GM21723 (cell line): ENCODE data around the gene YPEL4.
"Not testable (repeated sequence)": the region's sequence is repeated elsewhere in the genome, so short reads cannot be mapped to it uniquely, and the experiment has no call there.

Source experiments
- ATAC-seq: cut with Tn5 transposase; IDR thresholded peaks from one replicate; pipeline ENCODE4 v1.9.1; 2021; ENCODE audit warnings: mild to moderate bottlenecking, moderate library complexity; ENCODE audit not compliant: unreplicated experiment

The YPEL4 gene, protein sequence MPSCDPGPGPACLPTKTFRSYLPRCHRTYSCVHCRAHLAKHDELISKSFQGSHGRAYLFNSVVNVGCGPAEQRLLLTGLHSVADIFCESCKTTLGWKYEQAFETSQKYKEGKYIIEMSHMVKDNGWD

DNA sequence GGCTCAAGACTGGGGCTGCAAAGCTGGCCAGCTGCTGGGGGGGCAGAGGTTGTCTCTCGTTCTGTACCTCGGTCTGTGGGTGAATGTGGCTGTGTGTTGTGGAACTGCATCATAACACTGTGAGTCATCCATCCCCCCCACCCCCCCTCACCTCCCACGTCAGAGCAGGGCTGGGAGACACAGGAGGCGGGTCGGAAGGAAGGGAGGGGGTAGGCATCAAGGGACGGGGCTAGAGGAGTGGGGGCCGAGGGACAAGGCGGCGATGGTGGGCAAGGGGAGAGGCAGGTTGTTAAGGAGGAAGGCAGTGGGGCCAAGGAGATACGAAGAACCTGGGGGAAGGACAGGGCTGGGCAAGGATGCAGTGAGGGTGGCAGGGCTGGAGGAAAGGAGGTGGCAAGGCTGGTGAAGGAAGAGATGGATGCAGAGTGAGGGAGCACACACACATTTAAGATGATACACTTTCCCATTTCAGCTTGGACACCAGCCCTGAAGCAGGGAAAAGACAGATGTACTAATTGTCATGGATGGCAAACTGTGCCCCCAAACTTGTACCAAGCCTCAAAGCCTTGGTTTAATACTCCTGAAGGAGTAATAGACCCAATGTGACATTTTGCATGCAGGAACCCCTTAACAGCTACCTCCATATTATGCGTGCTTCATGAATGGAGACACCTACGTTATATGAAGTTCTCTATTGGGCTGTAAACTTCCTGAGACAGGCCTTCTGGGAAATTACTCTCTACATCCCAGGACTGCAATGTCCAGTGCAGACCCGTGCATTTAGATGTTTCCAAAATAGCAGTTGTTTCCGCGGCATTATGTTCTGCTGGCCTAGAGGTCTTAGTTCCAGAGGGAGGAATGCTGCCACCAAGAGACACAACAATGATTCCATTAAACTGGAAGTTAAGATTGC is at the start of gene YPEL4:
Gene YPEL4 (minus strand): TSS at position 87 of the 913 bp plus-strand sequence. CDS start 2,805 bp downstream, outside the sequence.
- no peak for ATAC-seq

DNA sequence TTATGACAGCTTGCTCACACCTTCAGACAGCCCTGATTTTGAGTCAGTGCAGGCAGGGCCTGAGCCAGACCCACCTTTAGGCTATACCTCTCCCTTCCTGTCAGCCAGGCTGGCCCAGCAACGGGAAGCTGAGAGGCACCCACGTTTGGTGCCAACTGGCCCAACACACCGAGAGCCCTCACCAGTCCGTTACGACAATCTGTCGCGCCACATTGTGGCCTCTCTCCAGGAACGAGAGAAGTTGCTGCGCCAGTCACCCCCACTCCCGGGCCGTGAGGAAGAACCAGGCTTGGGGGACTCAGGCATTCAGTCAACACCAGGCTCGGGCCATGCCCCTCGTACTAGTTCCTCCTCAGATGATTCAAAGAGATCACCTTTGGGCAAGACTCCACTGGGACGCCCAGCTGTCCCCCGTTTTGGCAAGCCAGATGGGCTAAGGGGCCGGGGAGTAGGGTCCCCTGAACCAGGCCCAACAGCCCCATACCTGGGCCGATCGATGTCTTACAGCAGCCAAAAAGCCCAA is 49.2 kb upstream of the YPEL4 start:
- ATAC-seq = no peak

DNA sequence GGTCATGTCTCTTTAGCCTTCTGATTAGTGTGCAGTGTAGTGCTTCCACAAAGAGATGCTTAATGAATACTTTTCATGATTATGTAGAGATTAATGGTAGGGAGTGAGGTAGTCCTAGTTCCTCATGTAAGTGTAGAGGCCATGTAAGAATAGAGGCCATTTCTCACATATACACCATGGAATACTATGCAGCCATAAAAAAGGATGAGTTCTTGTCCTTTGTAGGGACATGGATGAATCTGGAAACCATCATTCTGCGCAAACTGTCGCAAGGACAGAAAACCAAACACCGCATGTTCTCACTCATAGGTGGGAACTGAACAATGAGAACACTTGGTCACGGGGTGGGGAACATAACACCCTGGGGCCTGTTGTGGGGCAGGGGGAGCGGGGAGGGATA is 40.8 kb upstream of the YPEL4 start:
- not testable (repeated sequence) for ATAC-seq

DNA sequence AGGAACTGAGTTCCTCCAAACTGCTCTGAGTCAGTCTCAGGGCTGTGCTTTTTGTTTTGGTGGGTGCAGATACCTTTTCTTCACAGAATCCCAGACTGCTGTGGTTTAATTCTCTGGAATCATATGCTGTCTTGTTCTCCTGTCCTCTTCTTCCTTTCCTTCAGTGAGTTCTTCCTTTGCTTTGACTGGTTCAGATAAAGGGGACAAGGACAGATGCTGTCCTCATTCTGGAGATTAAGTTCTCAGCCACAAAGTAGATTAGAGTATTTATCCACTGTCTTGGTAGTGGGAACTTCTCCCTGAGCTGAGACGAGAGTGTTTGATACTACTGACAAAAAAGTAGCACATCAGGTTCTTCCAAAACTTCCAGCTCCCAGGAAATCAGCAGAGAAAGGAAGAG is 31.5 kb upstream of the YPEL4 start:
- no peak for ATAC-seq

DNA sequence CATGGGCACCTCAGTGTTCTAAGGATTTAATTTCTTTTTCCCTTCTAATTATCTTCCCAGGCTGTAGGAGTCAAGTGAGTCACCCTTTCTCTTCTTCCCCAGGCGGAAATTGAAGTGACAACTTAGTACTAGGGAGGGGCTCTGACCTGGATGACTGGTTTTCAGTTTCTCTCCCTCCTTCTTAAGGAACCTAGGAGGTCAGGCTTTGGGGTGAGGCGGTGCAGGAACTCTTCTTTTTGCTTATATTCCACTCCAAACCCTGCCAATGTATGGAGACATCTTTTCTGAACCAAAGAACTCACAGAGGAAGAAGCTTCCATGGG is 30.8 kb upstream of the YPEL4 start:
- no peak for ATAC-seq

DNA sequence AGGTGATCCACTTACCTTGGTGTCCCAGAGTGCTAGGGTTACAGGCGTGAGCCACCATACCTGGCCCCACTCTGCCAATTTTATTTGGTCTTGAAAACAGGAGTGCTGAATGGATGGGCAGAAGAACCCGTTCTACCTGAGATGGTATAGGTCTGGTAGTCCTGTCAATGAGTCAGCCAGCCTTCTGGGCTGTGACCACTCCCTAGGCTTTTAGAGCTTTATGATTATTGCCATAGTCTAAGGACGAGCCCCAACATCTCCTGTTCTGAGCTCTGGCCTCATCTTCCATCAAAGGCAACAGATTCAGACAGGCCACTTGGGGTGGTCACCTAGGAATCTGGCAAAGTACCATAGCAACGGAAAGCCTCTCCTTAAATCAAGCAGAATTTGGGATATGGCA is 29.7 kb upstream of the YPEL4 start:
- ATAC-seq = no peak

DNA sequence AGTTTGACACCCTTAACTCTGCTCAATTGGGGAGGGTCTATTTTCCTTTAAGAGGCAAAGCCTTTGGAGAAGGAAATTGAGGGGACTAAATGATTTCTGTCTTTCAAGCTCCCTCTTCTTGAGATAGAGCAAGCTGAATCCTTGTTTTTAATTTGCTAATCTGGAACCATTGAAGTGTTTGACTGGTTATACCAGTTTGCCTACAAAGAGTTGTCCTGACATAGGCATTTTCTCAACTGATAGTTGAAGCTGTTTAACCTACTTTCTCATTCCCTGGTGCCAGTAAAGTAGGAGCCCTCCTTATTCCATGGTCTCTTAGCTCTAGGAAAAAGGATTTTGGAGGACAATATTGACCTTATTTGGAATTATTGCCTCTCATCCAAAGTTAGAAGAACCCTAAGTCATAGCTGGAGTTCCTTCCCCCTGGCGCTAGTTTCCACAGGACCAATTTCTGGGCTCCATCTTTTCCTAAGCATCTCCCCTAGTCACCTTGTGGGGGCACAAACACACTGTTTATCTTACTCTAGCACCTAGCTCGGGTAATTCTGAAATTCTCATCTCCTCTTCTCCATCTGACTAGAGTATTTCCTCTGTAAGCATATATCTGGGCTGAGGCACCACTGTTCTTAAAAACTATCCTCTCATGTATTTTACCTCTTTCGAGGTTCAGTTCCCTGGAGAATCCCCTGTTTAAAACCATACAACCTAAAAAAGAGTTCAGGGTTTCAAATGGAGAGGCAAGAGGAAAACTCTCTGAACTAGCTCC is 25.6 kb upstream of the YPEL4 start:
- no peak for ATAC-seq

DNA sequence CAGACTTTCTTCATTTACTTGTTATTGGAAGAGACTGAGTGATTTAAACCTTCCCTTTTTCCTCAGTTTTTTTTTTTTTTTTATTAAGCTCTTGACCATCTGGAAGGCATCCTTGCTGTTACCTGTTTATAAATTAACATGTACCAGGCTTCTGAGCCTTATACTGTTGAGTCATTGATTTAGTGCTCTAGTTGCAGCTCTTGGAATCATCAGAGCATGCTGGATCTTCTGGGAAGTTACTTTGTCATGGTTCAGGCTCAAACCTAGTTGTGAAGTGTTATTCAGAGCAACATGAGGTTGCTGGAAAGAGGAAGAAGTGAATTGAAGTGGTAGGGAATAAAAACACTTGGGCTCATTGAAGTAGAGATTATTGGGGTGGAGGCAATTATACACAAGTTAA is 24.5 kb upstream of the YPEL4 start:
- no peak for ATAC-seq

DNA sequence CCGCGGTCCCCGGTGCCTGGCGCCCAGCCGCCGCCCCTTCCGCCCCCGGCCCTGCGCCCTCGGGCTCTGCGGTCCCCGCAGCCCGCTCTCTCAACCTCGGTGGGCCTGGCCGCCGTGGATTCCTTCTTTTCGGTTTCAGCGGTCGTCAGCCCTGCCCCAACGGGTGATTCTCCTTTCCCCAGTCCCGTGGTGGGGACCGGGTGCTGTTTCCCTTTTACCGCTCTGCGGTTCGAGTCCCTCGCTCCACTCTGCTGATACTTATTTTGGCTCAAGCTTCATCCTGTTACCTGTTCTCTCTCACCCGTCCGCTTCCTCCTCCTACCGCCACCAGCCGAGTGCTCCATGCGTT is 18.7 kb upstream of the YPEL4 start:
- ATAC-seq = peak; percentile 13

DNA sequence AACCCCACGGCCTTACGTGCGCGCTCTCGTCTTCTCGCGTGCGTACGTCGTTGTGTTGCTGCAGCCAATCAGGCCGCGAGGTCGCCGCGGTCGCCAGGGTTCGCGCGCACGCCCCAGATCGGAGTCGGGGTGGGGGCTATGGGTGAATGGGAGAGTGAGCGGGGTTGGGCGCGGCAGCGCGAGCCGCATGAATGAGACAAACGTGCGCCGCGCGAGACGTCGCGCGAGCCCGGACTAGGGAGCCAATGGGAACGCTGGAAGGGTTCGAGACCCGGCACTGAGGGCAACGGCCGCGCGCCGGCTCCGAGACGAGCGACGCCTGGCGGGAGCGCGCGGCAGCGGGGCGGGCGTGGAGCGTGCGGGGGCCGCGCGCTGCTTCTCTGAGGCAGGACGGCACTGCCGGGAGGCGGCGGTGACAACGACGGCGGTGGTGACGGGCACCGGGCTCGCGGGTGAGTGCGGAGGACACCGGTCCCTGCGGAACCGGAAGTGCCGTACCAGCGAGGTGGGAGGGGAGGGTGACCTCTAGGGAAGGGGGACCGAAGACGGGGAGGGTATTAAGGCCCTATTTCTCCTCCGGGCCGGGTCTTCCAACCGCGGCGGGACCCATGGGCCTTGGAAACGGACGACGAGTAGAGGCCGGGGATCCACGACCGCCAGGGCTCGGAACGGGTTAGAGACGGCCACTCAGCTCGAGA is 18.2 kb upstream of the YPEL4 start, which contains the start of gene ZDHHC5:
Gene ZDHHC5 (plus strand): TSS at position 379 of the 698 bp plus-strand sequence. CDS start 4,977 bp downstream, outside the sequence.
- peak; percentile 84 for ATAC-seq

DNA sequence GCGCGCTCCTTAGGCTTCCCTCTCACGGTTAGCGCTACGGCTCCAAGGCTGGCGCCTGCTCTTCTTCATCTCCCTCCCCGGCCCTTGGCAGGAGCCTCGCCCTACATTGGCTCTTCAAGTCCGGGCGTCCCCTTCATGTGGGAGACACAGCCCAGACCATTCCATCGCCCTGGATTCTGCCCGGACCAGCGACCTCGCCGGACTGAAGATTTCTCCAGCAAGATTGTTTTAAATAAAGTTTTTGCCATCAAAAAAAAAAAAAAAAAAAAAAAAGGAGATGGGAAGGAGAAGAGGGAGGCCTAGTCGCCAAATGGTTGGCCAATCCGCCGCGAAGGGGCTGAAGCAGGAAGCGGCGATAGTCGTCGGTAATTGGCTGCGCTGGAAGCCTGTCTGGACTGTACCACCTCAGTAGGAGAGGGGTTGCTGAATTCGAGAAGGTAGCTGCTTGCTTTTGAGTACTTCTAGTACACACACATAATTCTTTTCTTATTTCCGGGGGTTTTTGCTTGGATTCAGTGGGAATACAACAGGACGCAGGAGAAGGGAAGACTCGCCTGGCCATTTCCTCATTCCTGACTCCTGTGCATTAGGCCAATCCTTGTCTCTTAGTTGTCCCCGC is 17.5 kb upstream of the YPEL4 start:
- peak; percentile 69 for ATAC-seq

DNA sequence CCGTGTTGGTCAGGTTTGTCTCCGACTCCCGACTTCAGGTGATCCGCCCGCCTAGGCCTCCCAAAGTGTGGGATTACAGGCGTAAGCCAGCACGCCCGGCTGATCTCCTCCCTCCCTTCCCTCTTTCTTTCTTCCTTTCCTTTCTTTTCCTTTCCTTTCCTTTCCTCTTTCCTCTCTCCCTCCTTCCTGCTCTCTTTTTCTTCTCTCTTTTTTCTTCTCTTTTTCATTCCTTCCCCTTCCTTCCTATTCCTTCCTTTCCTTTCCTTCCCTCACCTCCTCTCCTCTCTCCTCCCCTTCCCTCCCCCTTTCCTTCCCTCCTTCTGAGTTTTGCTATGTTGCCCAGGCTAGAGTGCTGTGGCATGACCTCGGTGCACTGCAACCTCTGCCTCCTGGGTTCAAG is 14.3 kb upstream of the YPEL4 start:
- ATAC-seq = no peak

DNA sequence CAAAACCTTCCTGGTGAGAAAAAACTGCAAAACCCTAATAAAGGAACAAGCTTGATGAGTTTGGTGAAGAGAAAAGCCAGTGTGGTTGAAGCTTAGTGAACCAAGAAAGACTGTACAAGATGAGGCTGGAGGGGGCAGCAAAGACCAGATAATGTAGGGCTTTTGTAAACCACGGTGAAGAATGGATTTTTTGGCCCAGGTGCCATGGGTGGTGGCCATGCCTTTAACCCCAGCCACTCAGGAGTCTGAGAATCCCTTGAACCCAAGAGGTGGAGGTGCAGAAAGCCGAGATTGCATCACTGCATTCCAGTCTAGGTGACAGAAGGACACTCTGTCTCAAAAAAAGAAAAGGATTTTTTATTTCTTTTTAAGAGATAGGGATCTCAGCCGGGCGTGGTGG is 13.2 kb upstream of the YPEL4 start:
- no peak for ATAC-seq

DNA sequence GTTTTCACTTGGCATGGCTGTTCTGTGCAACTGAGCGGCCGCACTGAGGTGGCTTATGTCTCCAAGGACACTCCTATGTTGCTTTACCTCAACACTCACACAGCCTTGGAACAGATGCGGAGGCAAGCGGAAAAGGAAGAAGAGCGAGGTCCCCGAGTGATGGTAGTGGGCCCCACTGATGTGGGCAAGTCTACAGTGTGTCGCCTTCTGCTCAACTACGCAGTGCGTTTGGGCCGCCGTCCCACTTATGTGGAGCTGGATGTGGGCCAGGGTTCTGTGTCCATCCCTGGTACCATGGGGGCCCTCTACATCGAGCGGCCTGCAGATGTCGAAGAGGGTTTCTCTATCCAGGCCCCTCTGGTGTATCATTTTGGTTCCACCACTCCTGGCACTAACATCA is 10.0 kb upstream of the YPEL4 start:
- ATAC-seq = no peak

DNA sequence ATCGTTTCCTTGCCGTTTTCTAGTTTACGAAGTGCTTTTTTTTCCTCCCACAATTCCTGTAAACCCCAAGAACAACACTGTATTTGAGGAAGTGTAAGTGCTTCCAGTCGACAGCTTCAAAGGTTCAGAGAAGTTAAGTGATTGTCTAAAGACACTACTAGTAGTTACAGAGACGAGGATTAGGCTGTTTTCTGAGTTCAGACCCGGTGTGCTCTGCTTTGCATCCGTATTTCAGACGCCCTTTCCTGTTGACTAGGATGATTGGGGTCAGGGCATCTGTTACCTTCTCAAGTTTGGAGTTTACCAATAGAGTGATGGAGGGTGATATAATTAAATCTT is 8.3 kb upstream of the YPEL4 start:
- no peak for ATAC-seq

DNA sequence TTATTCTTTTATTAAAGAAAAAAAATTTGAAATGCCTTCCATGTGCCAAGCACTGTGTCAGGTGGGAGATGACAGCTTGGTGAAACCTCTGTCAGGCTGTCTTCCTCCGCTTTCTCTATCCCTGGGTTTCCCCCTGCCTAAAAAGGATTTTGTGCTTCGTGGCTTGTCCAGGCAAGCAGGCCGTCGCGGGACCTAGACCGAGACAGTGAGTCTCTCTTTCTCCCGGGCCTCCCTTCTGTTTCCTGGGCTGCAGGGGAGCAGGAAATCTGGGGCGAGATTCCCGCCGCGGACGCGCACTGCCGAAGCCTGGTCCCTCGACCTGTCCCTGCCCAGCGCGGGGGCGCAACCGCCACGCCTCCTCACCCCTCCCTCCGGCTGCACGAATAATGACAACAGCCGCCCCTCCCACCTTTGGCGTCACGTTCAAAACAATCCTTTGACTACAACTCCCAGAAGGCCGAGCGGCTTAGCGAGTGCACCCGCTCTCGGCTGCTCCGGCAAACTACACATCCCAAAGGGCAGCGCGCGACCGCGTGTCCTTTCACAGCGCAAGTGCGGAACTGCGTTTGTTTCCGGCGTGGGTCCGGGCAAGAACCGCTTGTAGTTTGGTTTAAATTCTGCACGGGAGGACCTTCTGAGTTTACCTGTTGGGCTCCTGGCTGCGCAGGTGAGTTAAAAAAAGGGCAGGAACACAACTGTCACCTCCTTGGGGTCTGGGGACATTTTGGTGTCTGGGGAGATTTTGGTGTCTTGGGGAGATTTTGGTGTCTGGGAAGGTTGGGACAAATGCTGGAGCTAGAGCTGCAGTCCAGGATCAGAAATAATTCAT is 7.7 kb upstream of the YPEL4 start, which contains the start of gene CLP1:
Gene CLP1 (plus strand): TSS at position 569 of the 829 bp plus-strand sequence. CDS start 1,715 bp downstream, outside the sequence.
- ATAC-seq = peak; percentile 98

DNA sequence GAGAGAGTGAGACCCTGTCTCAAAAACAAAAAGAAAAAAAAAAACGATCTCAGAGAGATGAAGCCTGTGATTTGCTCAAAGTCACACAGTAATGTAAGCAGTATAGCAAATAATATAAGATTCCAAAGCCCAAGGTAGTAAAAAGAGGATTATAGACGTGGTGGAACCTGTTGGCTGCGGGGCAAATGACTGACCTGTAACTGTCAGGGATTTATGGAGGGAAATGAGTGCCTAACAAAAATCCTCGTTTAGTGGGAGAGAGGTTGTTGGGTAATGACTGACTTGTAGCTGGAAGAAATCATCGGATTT is 7.1 kb upstream of the YPEL4 start:
- ATAC-seq = no peak

DNA sequence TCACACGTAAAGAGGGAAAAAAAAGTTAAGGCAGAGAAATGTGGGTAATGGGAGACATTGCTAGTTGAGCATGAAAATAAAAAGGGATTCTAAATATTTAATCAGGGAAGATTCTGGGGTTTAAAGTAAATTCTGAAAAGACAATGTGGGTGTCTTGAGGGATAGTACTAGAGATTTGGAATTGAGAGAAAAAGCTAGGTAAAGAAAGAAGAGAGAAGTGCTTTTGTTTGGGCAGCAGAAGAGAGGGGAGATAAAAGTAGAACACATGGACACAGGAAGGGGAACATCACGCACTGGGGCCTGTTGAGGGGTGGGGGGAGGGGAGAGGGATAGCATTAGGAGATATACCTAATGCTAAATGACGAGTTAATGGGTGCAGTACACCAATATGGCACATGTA is 3.5 kb upstream of the YPEL4 start:
- no peak for ATAC-seq

DNA sequence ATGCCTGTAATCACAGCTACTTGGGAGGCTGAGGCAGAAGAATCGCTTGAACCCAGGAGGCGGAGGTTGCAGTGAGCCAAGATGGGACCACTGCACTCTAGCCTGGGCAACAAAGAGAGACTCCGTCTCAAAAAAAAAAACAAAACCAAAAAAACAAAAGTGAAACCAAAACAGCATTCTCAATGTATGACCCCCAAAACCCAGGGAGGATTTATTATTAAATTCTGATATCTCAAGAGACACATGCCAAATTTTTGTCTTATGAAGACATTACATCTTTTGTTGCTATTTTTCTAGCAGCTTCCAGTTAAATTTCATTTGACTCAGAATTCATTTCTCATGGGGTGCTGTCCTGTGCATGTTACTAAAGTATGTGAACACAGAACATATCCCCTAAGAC is 3.0 kb upstream of the YPEL4 start:
- no peak for ATAC-seq

DNA sequence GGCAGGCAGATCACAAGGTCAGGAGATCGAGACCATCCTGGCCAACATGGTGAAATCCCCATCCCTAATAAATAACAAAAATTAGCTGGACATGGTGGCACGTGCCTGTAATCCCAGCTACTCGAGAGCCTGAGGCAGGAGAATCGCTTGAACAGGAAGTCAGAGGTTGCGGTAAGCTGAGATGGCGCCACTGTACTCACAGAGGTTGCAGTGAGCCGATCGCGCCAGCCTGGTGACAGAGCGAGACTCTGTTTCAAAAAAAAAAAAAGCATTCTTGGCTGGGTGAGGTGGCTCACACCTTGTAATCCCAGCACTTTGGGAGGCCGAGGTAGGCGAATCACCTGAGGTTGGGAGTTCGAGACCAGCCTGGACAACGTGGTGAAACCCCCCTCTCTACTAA is 2.5 kb upstream of the YPEL4 start:
- ATAC-seq = not testable (repeated sequence)
